ENCODE results near the gene PRKACA.

Gene PRKACA

GRCh38 chr19:14086098-14086497 is 31.5 kb downstream of the PRKACA start:
- no peak for DNase-seq (ENCODE audit: low read depth)
- TF ChIP-seq CTCF (IDR thresholded peaks at IDR 0.05; ENCODE audit: low read depth, low read length) (no peak), MYC (IDR thresholded peaks at IDR 0.05; ENCODE audit: low read depth, low read length) (no peak), POLR2A (IDR thresholded peaks at IDR 0.05; ENCODE audit: extremely low read depth, insufficient read length) (no peak)
- H3K4me3 ChIP-seq (ENCODE audit: low read depth, low read length): no peak overlapping the region

- H3K4me3 ChIP-seq (ENCODE audit: low read depth, low read length): no peak within 1 kb of the TSS
- DNase-seq (ENCODE audit: low read depth): no peak
- no peak for TF ChIP-seq MYC (IDR thresholded peaks at IDR 0.05; ENCODE audit: low read depth, low read length)
- TF ChIP-seq POLR2A (IDR thresholded peaks at IDR 0.05; ENCODE audit: extremely low read depth, insufficient read length): no peak
- no peak for TF ChIP-seq MAX (IDR thresholded peaks at IDR 0.05; ENCODE audit: low read depth, low read length)
- no peak for TF ChIP-seq CTCF (IDR thresholded peaks at IDR 0.05; ENCODE audit: low read depth, low read length)
Measured at GRCh38 chr19:14085309-14085995, 32.1 kb downstream of the PRKACA start, which contains the start of gene C19orf67. TSS of gene C19orf67 (minus strand) at chr19:14085783. CDS start at chr19:14085627, 156 bp downstream.

GRCh38 chr19:14082675-14082960 is 34.9 kb downstream of the PRKACA start:
- no peak for DNase-seq (ENCODE audit: low read depth)
- no peak for TF ChIP-seq MYC (IDR thresholded peaks at IDR 0.05; ENCODE audit: low read depth, low read length)
- TF ChIP-seq MAX (IDR thresholded peaks at IDR 0.05; ENCODE audit: low read depth, low read length): no peak
- TF ChIP-seq POLR2A (IDR thresholded peaks at IDR 0.05; ENCODE audit: extremely low read depth, insufficient read length): no peak
- no peak for TF ChIP-seq CTCF (IDR thresholded peaks at IDR 0.05; ENCODE audit: low read depth, low read length)
- H3K4me3 ChIP-seq (ENCODE audit: low read depth, low read length): no peak overlapping the region

- DNase-seq (ENCODE audit: low read depth): no peak
- peak overlapping the region; percentile 80 for H3K4me3 ChIP-seq (ENCODE audit: low read depth, low read length)
- TF ChIP-seq MYC (IDR thresholded peaks at IDR 0.05; ENCODE audit: low read depth, low read length) (no peak), CTCF (IDR thresholded peaks at IDR 0.05; ENCODE audit: low read depth, low read length) (no peak), POLR2A (IDR thresholded peaks at IDR 0.05; ENCODE audit: extremely low read depth, insufficient read length) (no peak), MAX (IDR thresholded peaks at IDR 0.05; ENCODE audit: low read depth, low read length) (no peak)
Measured at GRCh38 chr19:14081797-14082674, 35.5 kb downstream of the PRKACA start.

GRCh38 chr19:14080887-14081796 is 36.4 kb downstream of the PRKACA start:
- peak; percentile 98 for DNase-seq (ENCODE audit: low read depth)
- H3K4me3 ChIP-seq (ENCODE audit: low read depth, low read length): peak overlapping the region; percentile 80
- TF ChIP-seq POLR2A (IDR thresholded peaks at IDR 0.05; ENCODE audit: extremely low read depth, insufficient read length): peak; percentile 20
- no peak for TF ChIP-seq MYC (IDR thresholded peaks at IDR 0.05; ENCODE audit: low read depth, low read length)
- peak; percentile 36; the same call in 1 of the 2 replicates for TF ChIP-seq MAX (IDR thresholded peaks at IDR 0.05; ENCODE audit: low read depth, low read length)
- TF ChIP-seq CTCF (IDR thresholded peaks at IDR 0.05; ENCODE audit: low read depth, low read length): no peak

All from NB4 (cell line).